Measurements from ENCODE around the gene CHD1. TPM values are rescaled to one million over a fixed set of nuclear protein-coding genes. Genes with fewer than 3 reads are reported as not detected.

CHD1 gene
- total and polyA plus RNA-seq, 9 of the 15 experiments (the other 6 are each of a cell fraction or from before 2014, with no cell fraction given) = 27.3 to 133 (median 58.7) TPM

GRCh38 chr5:98954392-98955028 is 25.7 kb upstream of the CHD1 start (continued):
- TF ChIP-seq JUND (IDR thresholded peaks at IDR 0.05; ENCODE audit: borderline replicate concordance, low read depth, low read length) (0 out of 2 replicates have a peak, but pooled peaks have one; percentile 57), JUND (tag; IDR thresholded peaks at IDR 0.05; ENCODE audit: borderline replicate concordance, low read depth, low read length) (no peak), FOXK2 (conservative IDR thresholded peaks at IDR 0.05 in 1 of 2, IDR thresholded peaks at IDR 0.05 in 1 of 2; ENCODE audit: low read depth in 2 of 2) (peak; percentile 25 to 43; a peak in 1 of 4 replicates), ZFX (CRISPR knock-in tag; IDR thresholded peaks at IDR 0.05) (peak; percentile 41; the same call in 1 of the 2 replicates), TFE3 (CRISPR knock-in tag; IDR thresholded peaks at IDR 0.05) (no peak), NBN (IDR thresholded peaks at IDR 0.05; ENCODE audit: low read depth) (peak; percentile 68; the same call in 1 of the 2 replicates), STAT5A (IDR thresholded peaks at IDR 0.05; ENCODE audit: borderline replicate concordance, low read length) (peak; percentile 87), KAT7 (CRISPR knock-in tag; IDR thresholded peaks at IDR 0.05; ENCODE audit: borderline replicate concordance) (0 out of 2 replicates have a peak, but pooled peaks have one; percentile 28), ZNF57 (CRISPR knock-in tag; IDR thresholded peaks at IDR 0.05) (no peak), NR4A1 (CRISPR knock-in tag; IDR thresholded peaks at IDR 0.05) (no peak), NR4A1 (tag; IDR thresholded peaks at IDR 0.05) (peak; percentile 81), ATF3 (IDR thresholded peaks at IDR 0.05) (peak; percentile 21; the same call in 1 of the 2 replicates), ATF3 (CRISPR knock-in tag; conservative IDR thresholded peaks at IDR 0.05) (no peak), GTF2F1 (IDR thresholded peaks at IDR 0.05; ENCODE audit: low read depth, low read length) (no peak), TOE1 (IDR thresholded peaks at IDR 0.05; ENCODE audit: borderline replicate concordance) (no peak), TOE1 (CRISPR knock-in tag; IDR thresholded peaks at IDR 0.05; ENCODE audit: borderline replicate concordance, low read depth) (no peak), CBFA2T2 (conservative IDR thresholded peaks at IDR 0.05) (peak; percentile 88), FOXM1 (IDR thresholded peaks at IDR 0.05; ENCODE audit: low read depth) (0 out of 2 replicates have a peak, but pooled peaks have one; percentile 42), FOXM1 (CRISPR knock-in tag; IDR thresholded peaks at IDR 0.05; ENCODE audit: low read depth) (no peak), HDAC1 (IDR thresholded peaks at IDR 0.05) (peak in 1 of 2 experiments; percentile 74; a peak in 2 of 4 replicates), SMARCA4 (IDR thresholded peaks at IDR 0.05) (peak; percentile 92), CCNT2 (IDR thresholded peaks at IDR 0.05; ENCODE audit: borderline replicate concordance, extremely low read depth, insufficient read length, low read depth, low read length) (peak; percentile 36), ESRRA (IDR thresholded peaks at IDR 0.05; ENCODE audit: borderline replicate concordance, low read depth) (0 out of 2 replicates have a peak, but pooled peaks have one; percentile 14), TEAD4 (IDR thresholded peaks at IDR 0.05; ENCODE audit: low read length) (peak; percentile 76), TEAD4 (CRISPR knock-in tag; IDR thresholded peaks at IDR 0.05; ENCODE audit: borderline replicate concordance) (no peak), ID3 (CRISPR knock-in tag; IDR thresholded peaks at IDR 0.05) (no peak), ID3 (tag; IDR thresholded peaks at IDR 0.05) (0 out of 2 replicates have a peak, but pooled peaks have one; percentile 45), ZEB2 (IDR thresholded peaks at IDR 0.05) (0 out of 2 replicates have a peak, but pooled peaks have one; percentile 67)
